GM20000 (cell line): Measurements from ENCODE around the gene TTLL5.

Source experiments
- DNase-seq: peaks from one replicate; pipeline ENCODE4 v3.0.0; 2012; ENCODE audit warnings: low spot score
- CTCF ChIP-seq: IDR thresholded peaks from 2 replicates; pipeline ENCODE4 v1.5.1; 2012; ENCODE audit warnings: mild to moderate bottlenecking, control low read depth; ENCODE audit errors: extremely low read depth, missing control alignments

The TTLL5 gene

DNA sequence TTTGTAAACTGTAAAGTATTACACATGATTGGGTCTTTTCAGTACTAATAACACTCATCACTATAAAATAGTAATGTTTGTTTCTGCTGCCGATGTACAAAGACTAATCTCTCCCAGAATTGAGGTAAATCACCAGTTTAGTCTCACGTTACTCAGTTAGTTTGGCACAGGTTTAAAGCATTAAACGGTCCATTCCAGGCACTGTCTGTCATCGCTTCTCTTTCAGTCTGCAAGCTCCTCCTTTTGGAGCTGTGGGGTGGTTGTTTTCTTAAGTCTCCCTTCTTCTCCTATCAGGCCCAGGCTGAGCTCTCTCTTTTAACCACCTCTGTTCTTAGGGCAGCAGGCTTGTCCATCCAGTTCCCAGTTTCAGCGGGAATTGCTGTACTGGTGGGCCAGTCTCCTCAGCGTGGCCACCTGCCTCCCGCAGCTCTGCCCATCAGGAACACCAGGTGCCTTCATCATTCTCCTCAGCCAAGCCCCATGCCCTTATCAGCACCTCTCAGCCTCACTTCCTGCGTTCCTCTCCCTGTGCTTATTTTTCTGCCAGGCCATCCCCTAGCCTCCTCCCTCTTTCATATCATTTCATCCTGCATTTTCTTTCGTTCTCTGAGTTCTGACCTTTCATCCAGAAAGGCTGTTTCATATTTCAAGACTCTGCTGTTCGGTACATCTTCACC is 171.7 kb downstream of the TTLL5 start:
- no peak for TF ChIP-seq CTCF
- DNase-seq, result no peak

- no peak for DNase-seq
- TF ChIP-seq CTCF, result no peak
These were observed 172.4 kb downstream of the TTLL5 start for GRCh38 chr14:75833326-75834020.

- DNase-seq, result no peak
- TF ChIP-seq CTCF, result no peak
These were observed 174.2 kb downstream of the TTLL5 start for GRCh38 chr14:75835156-75835725.

- no peak for DNase-seq
- no peak for TF ChIP-seq CTCF
These were observed 174.7 kb downstream of the TTLL5 start for GRCh38 chr14:75835737-75836136.

- no peak for DNase-seq
- no peak for TF ChIP-seq CTCF
These were observed 176.2 kb downstream of the TTLL5 start for GRCh38 chr14:75837151-75837787.

DNA sequence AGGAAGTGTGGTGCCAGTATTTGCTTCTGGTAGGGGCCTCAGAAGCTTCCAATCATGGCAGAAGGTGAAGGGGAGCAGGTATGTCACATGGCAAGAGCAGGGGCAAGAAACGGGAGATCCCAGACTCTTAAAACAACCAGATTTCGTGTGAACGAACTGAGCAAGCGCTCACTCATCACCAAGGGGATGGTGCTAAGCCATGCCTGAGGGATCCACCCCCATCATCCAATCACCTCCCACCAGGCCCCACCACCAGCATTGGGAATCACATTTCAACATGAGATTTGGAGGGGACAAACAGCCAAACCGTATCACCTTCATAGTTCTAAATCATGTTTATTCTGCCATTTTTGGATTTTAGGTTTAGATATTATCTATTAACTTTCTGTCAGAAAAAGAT is 179.9 kb downstream of the TTLL5 start:
- DNase-seq, result no peak
- no peak for TF ChIP-seq CTCF

GRCh38 chr14:75842551-75842950 is 181.5 kb downstream of the TTLL5 start:
- TF ChIP-seq CTCF, result no peak
- no peak for DNase-seq
